LHCN-M2 (cell line): ENCODE measurements around the gene GRAMD4. TPM values are rescaled to one million over a fixed set of nuclear protein-coding genes. Genes with fewer than 3 reads are reported as not detected.
"Not testable (repeated sequence)": the region's sequence is repeated elsewhere in the genome, so short reads cannot be mapped to it uniquely, and the experiment has no call there.

Source experiments
- DNase-seq: peaks from one replicate; pipeline ENCODE4 v3.0.0-alpha.2; 2012; ENCODE audit warnings: low read depth
- total RNA-seq: library from RNA; depleted of rRNA; stranded (reverse); fragments of >200 nt; gene quantifications from 2 replicates; pipeline ENCODE4 v1.2.3, GENCODE V29; 2014

The GRAMD4 gene
- total RNA-seq, 1 experiment from 2014 or later, result 5.8 TPM

- DNase-seq, result peak; percentile 9
Measured at GRCh38 chr22:46619240-46619829, 851 bp upstream of the GRAMD4 start.

GRCh38 chr22:46620588-46621242, 529 bp downstream of the GRAMD4 start:
- DNase-seq, result no peak

GRCh38 chr22:46621243-46621930, 1.2 kb downstream of the GRAMD4 start:
- DNase-seq, result not testable (repeated sequence)

- DNase-seq, result no peak
Measured at GRCh38 chr22:46622081-46622521, 1.9 kb downstream of the GRAMD4 start.

- DNase-seq, result no peak
Measured at GRCh38 chr22:46625113-46625842, 5.1 kb downstream of the GRAMD4 start.

- DNase-seq, result no peak
Measured at GRCh38 chr22:46625843-46626349, 5.7 kb downstream of the GRAMD4 start.

- no peak for DNase-seq
Measured at GRCh38 chr22:46626356-46626755, 6.2 kb downstream of the GRAMD4 start.

- no peak for DNase-seq
Measured at GRCh38 chr22:46626911-46627805, 7.0 kb downstream of the GRAMD4 start.

- no peak for DNase-seq
Measured at GRCh38 chr22:46627806-46628482, 7.8 kb downstream of the GRAMD4 start.

GRCh38 chr22:46628756-46629155, 8.6 kb downstream of the GRAMD4 start:
- no peak for DNase-seq

GRCh38 chr22:46629291-46629690, 9.1 kb downstream of the GRAMD4 start:
- DNase-seq, result no peak

- no peak for DNase-seq
Measured at GRCh38 chr22:46631113-46631512, 10.9 kb downstream of the GRAMD4 start.

- DNase-seq, result no peak
Measured at GRCh38 chr22:46632646-46633249, 12.6 kb downstream of the GRAMD4 start.

GRCh38 chr22:46633334-46633890, 13.2 kb downstream of the GRAMD4 start:
- DNase-seq, result no peak

- DNase-seq, result no peak
Measured at GRCh38 chr22:46634011-46634699, 14.0 kb downstream of the GRAMD4 start.

GRCh38 chr22:46634973-46635685, 14.9 kb downstream of the GRAMD4 start:
- not testable (repeated sequence) for DNase-seq

GRCh38 chr22:46635756-46636155, 15.6 kb downstream of the GRAMD4 start:
- DNase-seq, result no peak
